HUES6 (cell line): Measurements from ENCODE around the gene JOSD2.

Source experiments
- H3K27ac ChIP-seq: 2 replicates; pipeline ENCODE4 v1.7.0; 2013; ENCODE audit warnings: low read depth, mild to moderate bottlenecking, low read length, inconsistent platforms
- H3K27me3 ChIP-seq: 2 replicates; pipeline ENCODE4 v1.6.1; 2013; ENCODE audit warnings: low read length; ENCODE audit not compliant: control insufficient read depth, insufficient read depth
- H3K36me3 ChIP-seq: 2 replicates; pipeline ENCODE4 v1.6.1; 2013; ENCODE audit warnings: low read length; ENCODE audit not compliant: control insufficient read depth, insufficient read depth
- H3K4me1 ChIP-seq: 2 replicates; pipeline ENCODE4 v1.6.1; 2013; ENCODE audit warnings: low read length; ENCODE audit not compliant: control insufficient read depth, insufficient read depth
- H3K4me3 ChIP-seq: 2 replicates; pipeline ENCODE4 v1.5.1; 2013; ENCODE audit warnings: low read depth, low read length
- H3K9ac ChIP-seq: one replicate; pipeline ENCODE4 v1.6.1; 2013; ENCODE audit warnings: mild to moderate bottlenecking, low read length
- H3K9me3 ChIP-seq: 2 replicates; pipeline ENCODE4 v1.6.1; 2013; ENCODE audit warnings: low read depth, low read length; ENCODE audit not compliant: control insufficient read depth, insufficient read depth

The JOSD2 gene

DNA sequence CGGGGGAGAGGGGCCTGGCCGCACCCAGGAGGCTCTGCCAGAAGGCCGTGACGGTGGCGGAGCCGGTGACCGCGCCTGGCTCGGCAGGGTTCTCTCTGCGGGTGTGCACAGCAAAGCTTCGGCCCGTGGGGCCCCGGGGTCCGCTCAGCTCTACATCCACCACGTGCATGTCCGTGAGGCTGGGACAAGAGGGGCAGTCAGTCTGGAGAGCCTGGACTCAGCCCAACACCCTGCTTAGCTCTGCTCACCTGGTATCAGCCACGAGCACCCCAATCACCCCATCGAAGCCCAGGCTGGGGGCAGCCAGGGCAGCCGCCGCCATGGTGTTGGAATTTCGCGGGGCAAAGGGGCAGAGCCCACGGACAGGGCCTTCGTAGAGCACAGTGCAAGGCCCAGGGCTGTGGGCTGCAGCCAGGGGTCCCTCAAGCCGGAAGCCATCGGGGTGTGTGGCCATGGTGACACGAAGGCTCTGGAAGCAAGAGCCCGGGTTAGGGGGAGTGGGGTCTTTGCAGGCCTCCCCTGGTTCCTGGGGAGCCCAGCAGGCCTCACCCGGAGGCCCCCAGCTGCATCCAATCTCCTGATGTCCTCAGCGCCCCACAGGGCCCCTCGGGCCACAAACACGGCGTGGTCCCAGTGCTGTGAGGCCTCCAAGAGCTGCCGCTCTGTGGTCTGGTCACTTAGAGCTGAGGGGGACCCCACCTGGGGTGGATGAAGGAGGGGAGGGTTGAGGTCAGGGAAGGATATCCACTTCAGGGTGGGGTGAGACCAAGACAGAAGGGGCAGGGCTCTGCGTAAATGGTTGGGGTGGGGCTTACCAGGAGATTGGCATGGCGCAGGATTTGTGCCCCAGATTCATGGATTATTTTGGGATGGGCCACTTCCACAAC is 1.4 kb upstream of the JOSD2 start:
- no peak overlapping the region for H3K27ac ChIP-seq
- H3K9ac ChIP-seq, result no peak overlapping the region
- H3K9me3 ChIP-seq, result no peaks in the 10 kb centered on the region
- peaks cover 21% of the 10 kb centered on the region for H3K27me3 ChIP-seq
- peak overlapping the region; percentile 63 for H3K4me3 ChIP-seq
- no peaks in the 10 kb centered on the region for H3K36me3 ChIP-seq
- H3K4me1 ChIP-seq, result peaks cover 10% of the 10 kb centered on the region; the same call in 1 of the 2 replicates

DNA sequence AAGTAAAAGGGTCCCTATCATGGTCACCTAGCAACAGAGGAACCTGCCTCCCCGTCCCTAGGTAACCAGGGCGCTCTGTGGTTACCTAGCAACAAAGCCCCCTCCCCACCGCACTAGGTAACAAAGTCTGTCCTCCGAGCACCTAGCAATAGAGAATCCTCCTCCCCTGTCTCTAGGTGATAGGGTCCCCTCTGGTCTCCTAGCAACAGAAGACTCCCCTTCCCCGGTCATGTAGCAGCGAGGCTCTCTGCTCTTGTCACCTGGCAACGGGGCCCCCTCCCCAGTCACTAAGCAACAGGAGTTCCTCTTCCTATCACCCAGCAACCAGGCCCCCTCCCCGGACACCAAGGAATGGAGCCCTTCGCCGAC is 307 bp downstream of the JOSD2 start:
- Histone ChIP-seq H3K9me3 (no peaks in the 10 kb centered on the region), H3K9ac (peak overlapping the region; percentile 60), H3K27ac (no peak overlapping the region), H3K36me3 (no peaks in the 10 kb centered on the region), H3K27me3 (peaks cover 18% of the 10 kb centered on the region), H3K4me1 (peaks cover 10% of the 10 kb centered on the region; the same call in 1 of the 2 replicates), H3K4me3 (peak overlapping the region; percentile 63)

DNA sequence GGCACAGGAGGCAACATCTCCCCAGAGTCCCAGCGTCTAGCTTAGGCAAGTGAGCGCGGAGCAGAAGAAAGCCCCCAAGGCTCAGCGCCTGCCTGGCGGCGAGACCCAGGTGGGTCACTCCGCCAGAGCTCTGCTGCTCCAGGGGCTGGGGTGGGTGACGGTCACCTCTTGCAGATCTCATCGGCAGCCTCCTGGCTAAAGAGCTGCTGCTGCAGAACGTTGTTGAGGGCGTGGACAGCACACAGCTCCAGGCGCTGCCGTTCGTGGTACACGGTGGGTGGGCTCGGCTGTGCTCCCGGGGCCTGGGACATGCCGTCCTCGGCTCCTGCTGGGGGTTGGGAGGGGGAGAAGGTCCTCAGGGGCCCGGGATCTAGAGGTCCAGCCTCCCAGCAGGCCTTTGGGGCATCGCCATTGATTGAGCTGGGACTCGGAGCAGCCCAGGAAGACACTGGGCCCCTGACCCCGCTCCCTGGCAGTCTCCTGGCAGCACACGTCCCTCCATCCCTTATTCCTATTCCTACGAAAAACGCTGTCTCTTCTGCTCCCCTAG is 795 bp downstream of the JOSD2 start:
- Histone ChIP-seq H3K27ac (no peak overlapping the region), H3K27me3 (peaks cover 18% of the 10 kb centered on the region), H3K4me3 (peak overlapping the region; percentile 63), H3K9me3 (no peaks in the 10 kb centered on the region), H3K36me3 (no peaks in the 10 kb centered on the region), H3K9ac (no peak overlapping the region), H3K4me1 (peaks cover 10% of the 10 kb centered on the region; the same call in 1 of the 2 replicates)

DNA sequence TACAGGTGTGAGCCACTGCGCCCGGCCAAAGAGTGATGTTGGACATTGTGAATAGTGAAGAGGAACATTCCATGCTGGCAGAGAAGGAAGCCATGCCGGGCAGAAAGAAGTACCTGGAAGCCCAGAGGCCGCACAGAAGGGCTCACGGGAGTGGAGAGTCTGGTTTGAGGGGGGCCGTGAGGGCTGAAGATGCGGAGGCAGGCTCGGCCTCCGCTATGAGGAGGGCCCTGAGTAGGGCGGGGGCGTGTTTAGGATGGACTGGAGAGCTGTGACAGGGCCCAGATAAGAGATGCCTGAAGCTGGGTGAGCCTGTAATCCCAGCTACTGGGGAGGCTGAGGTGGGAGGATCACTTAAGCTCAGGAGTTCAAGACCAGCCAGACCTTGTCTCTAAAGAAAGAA is 1.6 kb downstream of the JOSD2 start:
- H3K9ac ChIP-seq, result no peak overlapping the region
- no peak overlapping the region for H3K4me3 ChIP-seq
- H3K9me3 ChIP-seq, result no peaks in the 10 kb centered on the region
- H3K27me3 ChIP-seq, result peaks cover 17% of the 10 kb centered on the region
- no peaks in the 10 kb centered on the region for H3K36me3 ChIP-seq
- H3K4me1 ChIP-seq, result peaks cover 8% of the 10 kb centered on the region; the same call in 1 of the 2 replicates
- no peak overlapping the region for H3K27ac ChIP-seq

DNA sequence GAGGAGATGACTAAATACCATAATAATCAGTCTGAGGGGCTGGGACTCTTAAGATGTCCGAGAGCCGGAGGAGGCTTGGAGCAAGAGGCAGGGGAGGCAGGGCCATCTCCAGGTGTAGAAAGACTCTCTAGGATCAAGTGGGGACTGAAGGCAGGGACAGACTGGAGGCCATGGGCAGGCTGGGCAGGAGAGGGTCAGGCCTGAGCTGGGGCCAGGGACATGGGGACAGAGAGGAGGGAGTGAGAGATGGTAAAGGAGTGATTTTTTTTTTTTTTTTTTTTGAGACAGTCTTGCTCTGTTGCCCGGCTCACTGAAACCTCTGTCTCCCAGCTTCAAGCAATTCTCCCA is 2.2 kb downstream of the JOSD2 start:
- H3K9me3 ChIP-seq, result no peaks in the 10 kb centered on the region
- no peaks in the 10 kb centered on the region for H3K36me3 ChIP-seq
- no peak overlapping the region for H3K9ac ChIP-seq
- peaks cover 3% of the 10 kb centered on the region; the same call in 1 of the 2 replicates for H3K4me1 ChIP-seq
- H3K4me3 ChIP-seq, result no peak overlapping the region
- H3K27ac ChIP-seq, result no peak overlapping the region
- peaks cover 12% of the 10 kb centered on the region; the same call in 1 of the 2 replicates for H3K27me3 ChIP-seq

DNA sequence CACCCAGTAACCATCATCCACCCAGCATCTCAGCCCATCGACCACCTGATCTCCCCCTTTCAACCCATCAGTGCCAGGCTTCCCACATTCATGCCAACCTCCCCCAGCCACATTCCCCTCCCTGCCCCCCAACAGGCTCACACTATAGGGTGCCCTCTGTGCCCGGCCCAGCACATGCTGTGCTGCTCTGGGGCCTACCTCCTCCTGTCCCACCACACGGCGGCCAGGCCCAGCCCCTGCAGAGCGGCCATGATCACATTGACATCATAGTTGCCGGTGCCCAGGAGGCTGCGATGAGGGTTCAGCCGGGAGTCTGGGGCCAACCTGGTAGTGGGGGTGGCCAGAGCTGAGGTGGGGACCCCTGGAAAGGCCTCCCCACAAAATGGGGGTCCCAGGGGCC is 3.6 kb downstream of the JOSD2 start:
- Histone ChIP-seq H3K27me3 (peaks cover 12% of the 10 kb centered on the region; the same call in 1 of the 2 replicates), H3K27ac (no peak overlapping the region), H3K9ac (no peak overlapping the region), H3K4me3 (no peak overlapping the region), H3K9me3 (no peaks in the 10 kb centered on the region), H3K4me1 (peaks cover 3% of the 10 kb centered on the region; the same call in 1 of the 2 replicates), H3K36me3 (no peaks in the 10 kb centered on the region)

DNA sequence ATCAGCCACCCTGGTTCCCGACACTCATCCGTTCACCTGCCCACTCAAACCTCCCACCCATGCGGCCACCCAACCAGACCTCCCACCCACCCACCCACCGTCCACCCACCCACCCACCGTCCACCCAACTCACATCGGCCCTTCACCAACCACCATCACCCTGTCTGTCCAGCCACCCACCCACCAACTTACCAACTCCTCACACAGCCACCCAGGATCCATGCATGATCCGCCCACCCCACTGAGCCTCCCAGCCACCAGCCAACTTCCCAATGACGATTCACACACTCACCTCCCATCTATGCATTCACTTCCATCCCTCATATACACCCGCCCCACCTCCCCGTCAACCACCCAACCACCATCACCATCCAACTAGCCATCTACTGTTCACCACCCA is 4.3 kb downstream of the JOSD2 start:
- Histone ChIP-seq H3K4me1 (peaks cover 3% of the 10 kb centered on the region; the same call in 1 of the 2 replicates), H3K9ac (no peak overlapping the region), H3K9me3 (no peaks in the 10 kb centered on the region), H3K4me3 (no peak overlapping the region), H3K27me3 (peaks cover 12% of the 10 kb centered on the region), H3K27ac (no peak overlapping the region), H3K36me3 (no peaks in the 10 kb centered on the region)

DNA sequence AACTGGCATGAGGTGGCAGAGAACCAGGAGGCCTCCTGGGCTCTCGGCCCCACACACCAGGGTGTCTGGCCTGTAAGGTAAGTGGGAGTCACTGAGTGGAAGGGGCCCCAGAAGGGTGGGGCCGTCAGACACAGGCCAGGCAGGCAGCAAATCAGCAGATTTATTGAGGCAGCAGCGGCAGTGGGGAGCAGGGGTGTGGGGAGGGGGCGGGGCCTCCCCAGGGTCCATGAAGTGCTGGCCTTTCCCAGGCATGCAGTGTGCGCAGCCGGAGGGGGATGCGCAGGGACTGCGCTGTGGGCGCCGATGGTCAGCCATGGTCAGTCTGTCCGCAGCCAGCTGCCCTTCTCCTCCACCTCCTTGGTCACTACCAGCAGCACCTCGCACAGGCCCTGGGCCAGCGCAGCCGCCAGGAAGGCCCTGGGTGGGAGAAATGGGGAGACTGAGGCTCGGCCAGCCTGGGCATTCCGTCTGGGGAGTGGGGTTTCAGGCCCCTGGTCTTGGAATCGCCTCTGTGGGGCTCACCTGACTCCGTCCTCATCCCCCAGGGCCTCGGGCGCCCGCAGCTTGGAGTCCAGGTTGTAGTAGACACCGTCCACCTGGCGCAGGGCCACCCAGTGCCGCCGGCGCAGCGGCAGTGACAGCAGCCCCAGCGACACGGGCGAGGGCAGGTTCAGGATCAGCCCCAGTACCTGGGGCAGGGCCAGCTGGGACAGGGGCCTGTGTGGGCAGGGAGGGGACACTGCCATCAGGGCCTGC is 5.0 kb downstream of the JOSD2 start:
- Histone ChIP-seq H3K9me3 (no peaks in the 10 kb centered on the region), H3K4me3 (no peak overlapping the region), H3K27ac (no peak overlapping the region), H3K4me1 (peaks cover 9% of the 10 kb centered on the region; the same call in 1 of the 2 replicates), H3K27me3 (peaks cover 16% of the 10 kb centered on the region), H3K36me3 (no peaks in the 10 kb centered on the region), H3K9ac (no peak overlapping the region)

DNA sequence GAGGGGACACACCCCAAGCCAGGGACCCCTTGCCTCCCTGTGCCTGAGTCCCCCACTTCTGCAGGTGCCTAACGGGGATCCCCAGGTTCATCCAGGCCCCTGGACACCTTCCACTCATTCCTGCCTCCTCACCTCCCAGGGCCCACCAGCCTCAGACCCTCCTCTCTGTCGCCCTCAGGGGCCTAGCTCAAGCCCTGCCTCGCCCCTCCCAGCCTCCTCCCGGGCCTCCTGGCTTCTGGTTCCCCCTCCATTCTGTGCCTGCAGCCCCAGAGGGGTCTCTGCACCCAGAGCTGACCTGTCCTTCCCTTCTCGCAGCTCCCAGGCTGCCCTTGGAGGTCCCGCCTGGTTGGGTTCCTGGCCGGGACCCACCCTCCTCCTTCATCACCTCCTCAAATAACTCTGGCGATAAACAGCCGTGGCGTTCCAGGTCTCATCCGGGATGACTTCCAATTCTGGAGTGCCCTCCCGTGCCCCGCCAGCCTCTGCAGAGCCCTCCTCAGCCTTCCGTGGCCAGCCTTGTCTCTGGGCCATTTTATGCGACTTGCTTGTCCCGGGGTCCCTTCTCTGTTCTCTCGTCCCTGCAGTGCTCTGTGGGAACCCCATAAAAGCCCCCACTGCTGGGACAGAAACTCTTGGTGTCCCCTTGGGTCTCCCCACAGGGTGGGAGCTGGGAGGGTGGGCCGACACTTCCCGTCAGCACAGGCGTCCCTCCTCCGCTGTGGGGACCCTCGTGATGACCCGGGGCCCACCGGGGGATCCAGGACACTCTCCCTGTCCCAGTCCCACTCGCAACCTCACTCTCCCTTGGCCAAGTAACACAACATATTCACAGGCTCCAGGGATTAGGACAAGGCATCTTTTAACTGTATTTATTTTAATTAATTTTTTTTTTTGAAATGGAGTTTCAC is 9.2 kb downstream of the JOSD2 start:
- H3K27ac ChIP-seq, result no peak overlapping the region
- no peaks in the 10 kb centered on the region for H3K36me3 ChIP-seq
- H3K4me1 ChIP-seq, result peaks cover 17% of the 10 kb centered on the region
- no peak overlapping the region for H3K9ac ChIP-seq
- H3K9me3 ChIP-seq, result no peaks in the 10 kb centered on the region
- H3K4me3 ChIP-seq, result no peak overlapping the region
- H3K27me3 ChIP-seq, result peaks cover 40% of the 10 kb centered on the region

DNA sequence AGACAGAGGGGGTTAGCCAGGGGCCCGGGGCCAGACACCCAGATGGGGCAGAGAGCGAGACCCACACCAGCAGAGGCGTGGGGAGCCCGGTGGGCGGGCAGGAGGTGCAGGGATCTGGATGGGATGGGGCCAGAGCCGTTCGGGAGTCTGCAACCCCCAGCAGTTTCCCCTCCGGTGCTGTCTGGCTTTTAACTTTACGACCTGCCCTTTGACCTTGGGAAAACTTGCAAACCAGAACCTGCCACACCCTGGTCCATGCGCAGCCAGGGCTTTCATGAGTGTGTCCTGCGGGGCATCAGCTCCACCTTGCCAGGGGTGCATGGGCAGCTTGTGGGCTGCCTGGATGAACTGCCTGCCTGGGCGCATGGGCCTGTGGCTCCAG is 9.8 kb downstream of the JOSD2 start:
- Histone ChIP-seq H3K4me3 (no peak overlapping the region), H3K36me3 (no peaks in the 10 kb centered on the region), H3K9ac (peak overlapping the region; percentile 41), H3K9me3 (no peaks in the 10 kb centered on the region), H3K4me1 (peaks cover 20% of the 10 kb centered on the region), H3K27ac (no peak overlapping the region), H3K27me3 (peaks cover 46% of the 10 kb centered on the region)
